Esophagus (tissue), 2 donors: Measurements from ENCODE around the gene AHRR. TPM values are rescaled to one million over a fixed set of nuclear protein-coding genes. Genes with fewer than 3 reads are reported as not detected.

ENCODE experiments used
- H3K27ac ChIP-seq, 2 donors: one replicate each; pipeline ENCODE4 v1.5.1; 2013; ENCODE audit warnings: low read depth in 2 of 2, mild to moderate bottlenecking in 2 of 2, inconsistent platforms in 1 of 2, low read length in 1 of 2, moderate library complexity in 1 of 2
- H3K27me3 ChIP-seq, 2 donors: one replicate each; pipeline ENCODE4 v1.6.1; 2013; ENCODE audit warnings: low read length in 2 of 2, control low read depth in 1 of 2, mild to moderate bottlenecking in 1 of 2; ENCODE audit not compliant: insufficient read depth in 2 of 2, control insufficient read depth in 1 of 2
- H3K36me3 ChIP-seq, 2 donors: one replicate each; pipeline ENCODE4 v1.6.1; 2013; ENCODE audit warnings: low read length in 1 of 2; ENCODE audit not compliant: control insufficient read depth in 2 of 2, insufficient read depth in 2 of 2
- H3K4me1 ChIP-seq, 2 donors: one replicate each; pipeline ENCODE4 v1.6.1; 2013; ENCODE audit warnings: low read length in 1 of 2; ENCODE audit not compliant: control insufficient read depth in 2 of 2, insufficient read depth in 2 of 2
- H3K4me3 ChIP-seq, 2 donors: one replicate each; pipeline ENCODE4 v1.5.1; 2013; ENCODE audit warnings: low read length in 2 of 2, mild to moderate bottlenecking in 2 of 2, low read depth in 1 of 2, moderate library complexity in 1 of 2
- H3K9me3 ChIP-seq, 2 donors: one replicate each; pipeline ENCODE4 v1.6.1; 2013; ENCODE audit warnings: mild to moderate bottlenecking in 2 of 2, low read depth in 1 of 2, low read length in 1 of 2, moderate library complexity in 1 of 2; ENCODE audit not compliant: control insufficient read depth in 2 of 2, insufficient read depth in 1 of 2
- WGBS, 2 donors: extraction: QIAGEN DNeasy Blood & Tissue Kit; methylation state at CpG; one replicate each; pipeline ENCODE4 v1.1.7; 2013; 5-methylcytosine and 5-hydroxymethylcytosine counted together
- polyA plus RNA-seq, 2 donors: library from polyadenylated mRNA; stranded (reverse); fragments of 200-250 nt; gene quantifications; one replicate each; pipeline ENCODE4 v1.2.3, GENCODE V29; 2013
- donor health status: healthy with polysubstance abuse.
- donor health status: Bipolar disorder and iron deficiency.

AHRR gene
- polyA plus RNA-seq, 2 donors, result 1.2 to 1.7 TPM

- no peak overlapping the region for H3K4me3 ChIP-seq
- no peaks in the 10 kb centered on the region for H3K27me3 ChIP-seq
- H3K27ac ChIP-seq, result no peak overlapping the region
- H3K9me3 ChIP-seq, result peaks cover 0 to 2% of the 10 kb centered on the region in 2 donors
- H3K4me1 ChIP-seq, result no peaks in the 10 kb centered on the region
- WGBS, 2 donors, result 85 to 88% methylated on average over 14 of the region's 14 CpGs
- H3K36me3 ChIP-seq, result no peaks in the 10 kb centered on the region
Observed at GRCh38 chr5:360257-361027, 38.9 kb downstream of the AHRR start.

DNA sequence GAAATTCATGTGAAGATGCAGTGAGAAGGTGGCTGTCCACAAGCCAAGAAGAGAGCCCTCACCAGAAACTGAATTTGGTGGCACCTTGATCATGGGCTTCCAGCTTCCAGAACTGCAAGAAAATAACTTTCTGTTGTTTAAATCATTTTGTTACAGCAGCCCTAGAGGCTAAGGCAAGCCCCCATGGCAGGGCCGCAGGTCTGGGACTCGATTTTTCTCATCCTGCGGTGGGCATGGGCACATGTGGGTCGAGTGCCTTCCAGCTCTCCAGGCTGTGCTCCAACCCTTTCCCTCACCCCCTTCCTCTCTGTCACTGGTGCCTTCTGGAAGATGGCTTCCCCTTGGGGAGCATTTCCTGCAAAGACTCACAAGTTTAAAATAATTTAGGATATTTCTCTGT, 40.7 kb downstream of the AHRR start:
- Histone ChIP-seq H3K27me3 (no peaks in the 10 kb centered on the region), H3K36me3 (no peaks in the 10 kb centered on the region), H3K4me3 (no peak overlapping the region), H3K4me1 (no peaks in the 10 kb centered on the region), H3K9me3 (peaks cover 0 to 2% of the 10 kb centered on the region in 2 donors), H3K27ac (no peak overlapping the region)
- 82 to 84% methylated on average over 4 of the region's 4 CpGs for WGBS, 2 donors

DNA sequence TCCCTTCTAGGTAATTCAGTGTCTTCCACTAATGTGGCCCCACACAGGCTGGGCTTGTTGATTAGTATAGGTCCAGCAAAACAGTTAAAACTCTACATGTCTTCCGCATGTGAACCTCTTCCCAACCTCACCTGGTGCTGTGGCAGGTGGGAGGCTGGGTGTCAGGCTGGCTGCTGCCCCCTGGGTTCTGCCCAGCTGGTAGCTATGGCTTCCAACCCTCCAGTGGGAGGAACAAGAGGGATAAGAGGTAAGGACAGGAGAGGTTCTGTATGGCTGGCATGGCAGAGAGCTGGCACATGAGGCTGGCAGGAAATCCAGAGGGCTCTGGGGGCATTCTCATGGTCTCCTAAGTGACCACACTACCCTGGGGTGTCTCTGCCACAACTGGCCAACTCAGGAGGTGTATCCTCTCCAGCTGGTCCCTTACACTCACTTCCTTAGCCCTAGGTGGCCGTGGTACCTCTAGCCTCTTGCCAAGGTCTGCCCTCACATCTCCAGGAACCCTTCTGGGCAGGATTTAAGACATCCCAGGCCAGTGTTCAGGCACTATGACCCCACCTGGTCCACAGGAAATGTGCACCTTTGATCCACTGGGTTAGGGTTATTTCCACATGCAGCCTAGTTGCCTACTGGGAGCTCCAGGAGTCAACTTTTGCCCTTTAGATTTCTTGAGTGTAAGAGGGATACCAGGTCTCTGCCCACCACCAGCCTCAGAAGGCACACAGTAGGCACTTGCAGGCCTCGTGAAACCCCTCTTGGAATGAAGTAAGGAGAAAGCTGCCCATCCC, 41.7 kb downstream of the AHRR start:
- H3K4me3 ChIP-seq, result no peak overlapping the region
- peaks cover 0 to 2% of the 10 kb centered on the region in 2 donors for H3K4me1 ChIP-seq
- WGBS, 2 donors, result 77 to 82% methylated on average over 3 of the region's 3 CpGs
- H3K36me3 ChIP-seq, result no peaks in the 10 kb centered on the region
- no peak overlapping the region for H3K27ac ChIP-seq
- no peaks in the 10 kb centered on the region for H3K27me3 ChIP-seq
- H3K9me3 ChIP-seq, result peaks cover 0 to 2% of the 10 kb centered on the region in 2 donors

- WGBS, 2 donors, result 79 to 94% methylated on average over 1 of the region's 1 CpG
- no peaks in the 10 kb centered on the region for H3K27me3 ChIP-seq
- no peaks in the 10 kb centered on the region for H3K36me3 ChIP-seq
- H3K27ac ChIP-seq, result no peak overlapping the region
- peaks cover 3 to 4% of the 10 kb centered on the region in 2 donors for H3K4me1 ChIP-seq
- H3K4me3 ChIP-seq, result no peak overlapping the region
- H3K9me3 ChIP-seq, result peaks cover 0 to 2% of the 10 kb centered on the region in 2 donors
Observed at GRCh38 chr5:364497-364896, 43.0 kb downstream of the AHRR start.

- Histone ChIP-seq H3K27ac (no peak overlapping the region), H3K36me3 (no peaks in the 10 kb centered on the region), H3K4me1 (peaks cover 3 to 10% of the 10 kb centered on the region in 2 donors), H3K4me3 (no peak overlapping the region), H3K27me3 (no peaks in the 10 kb centered on the region), H3K9me3 (no peaks in the 10 kb centered on the region)
- 87 to 95% methylated on average over 18 of the region's 18 CpGs for WGBS, 2 donors
Observed at GRCh38 chr5:366541-367357, 45.2 kb downstream of the AHRR start.

DNA sequence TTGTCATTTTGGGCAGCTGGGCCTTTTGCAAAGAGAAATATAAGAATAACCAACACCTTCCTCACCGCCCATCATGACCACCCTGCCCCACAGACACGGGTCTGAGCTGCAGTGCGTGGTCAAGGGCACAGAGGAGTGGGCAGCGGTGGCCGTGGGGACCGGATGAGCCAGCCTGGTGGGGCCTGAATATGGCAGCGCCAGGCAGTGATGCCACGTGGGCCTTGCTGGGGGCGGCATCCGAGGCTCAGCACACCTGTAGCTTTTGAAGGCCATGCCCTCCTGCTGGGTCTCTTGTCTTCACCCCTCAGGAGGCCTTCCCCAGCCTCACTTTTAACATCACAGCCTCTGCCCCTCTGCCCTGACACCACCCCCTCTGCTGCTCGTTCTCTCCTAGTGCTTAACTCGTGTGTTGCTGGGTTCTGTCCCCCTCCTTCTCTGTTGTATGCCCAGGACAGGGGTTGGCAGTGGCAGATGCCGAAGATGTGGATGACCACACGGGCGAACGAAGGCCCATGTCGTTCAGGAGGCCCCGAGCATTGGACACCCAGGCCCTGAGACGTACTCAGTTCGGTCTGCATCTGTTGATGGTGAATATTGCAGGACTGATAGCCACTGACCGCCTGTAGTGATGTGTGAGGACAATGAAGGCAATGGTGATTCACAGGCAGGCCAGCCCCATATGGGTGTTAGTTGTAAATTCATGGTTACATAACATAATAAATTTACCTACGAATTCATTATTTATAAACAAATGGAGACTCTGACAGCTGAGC, 46.0 kb downstream of the AHRR start:
- Histone ChIP-seq H3K27ac (no peak overlapping the region), H3K4me3 (no peak overlapping the region), H3K36me3 (no peaks in the 10 kb centered on the region), H3K27me3 (no peaks in the 10 kb centered on the region), H3K9me3 (no peaks in the 10 kb centered on the region), H3K4me1 (peaks cover 3 to 10% of the 10 kb centered on the region in 2 donors)
- WGBS, 2 donors, result 88 to 90% methylated on average over 22 of the region's 22 CpGs

- Histone ChIP-seq H3K9me3 (no peaks in the 10 kb centered on the region), H3K4me1 (peaks cover 3 to 10% of the 10 kb centered on the region in 2 donors), H3K4me3 (no peak overlapping the region), H3K27ac (no peak overlapping the region), H3K27me3 (no peaks in the 10 kb centered on the region), H3K36me3 (no peaks in the 10 kb centered on the region)
- WGBS, 2 donors, result 62% methylated on average over 26 of the region's 26 CpGs
Observed at GRCh38 chr5:368183-369084, 46.9 kb downstream of the AHRR start.

GRCh38 chr5:369151-369868, 47.8 kb downstream of the AHRR start:
- Histone ChIP-seq H3K9me3 (no peaks in the 10 kb centered on the region), H3K27ac (no peak overlapping the region), H3K4me3 (no peak overlapping the region), H3K36me3 (no peaks in the 10 kb centered on the region), H3K4me1 (peaks cover 3 to 10% of the 10 kb centered on the region in 2 donors), H3K27me3 (no peaks in the 10 kb centered on the region)
- 64 to 66% methylated on average over 15 of the region's 15 CpGs for WGBS, 2 donors
